Mesothelial cell of epicardium (in vitro differentiated cells): ENCODE results near the gene MAPKBP1. TPM values are rescaled to one million over a fixed set of nuclear protein-coding genes. Genes with fewer than 3 reads are reported as not detected.

Experiments used
- DNase-seq, 2 experiments: peaks; one replicate each; pipeline ENCODE4 v3.0.0; 2021; ENCODE audit warnings: low spot score in 2 of 2; ENCODE audit not compliant: unreplicated experiment in 2 of 2
- H3K27ac Mint-ChIP-seq: 2 replicates; pipeline ENCODE4 v1.8.0; 2021; ENCODE audit warnings: mixed read lengths
- H3K27me3 Mint-ChIP-seq: 2 replicates; pipeline ENCODE4 v1.8.0; 2021; ENCODE audit warnings: low read depth, mixed read lengths
- H3K36me3 Mint-ChIP-seq: 2 replicates; pipeline ENCODE4 v1.8.0; 2021; ENCODE audit warnings: mixed read lengths
- H3K4me1 Mint-ChIP-seq: 2 replicates; pipeline ENCODE4 v1.8.0; 2021; ENCODE audit warnings: mixed read lengths
- H3K4me3 Mint-ChIP-seq: 2 replicates; pipeline ENCODE4 v1.8.0; 2021; ENCODE audit warnings: mild to moderate bottlenecking, moderate library complexity, mixed read lengths
- H3K9me3 Mint-ChIP-seq: 2 replicates; pipeline ENCODE4 v1.8.0; 2021; ENCODE audit warnings: mixed read lengths
- CTCF ChIP-seq: fragments of 200-600 bp; sonication (generic); IDR thresholded peaks from one replicate; pipeline ENCODE4 v1.5.0; 2021; ENCODE audit warnings: antibody characterized with exemption; ENCODE audit not compliant: unreplicated experiment
- total RNA-seq: library from RNA; stranded (reverse); gene quantifications from 3 replicates; pipeline ENCODE4 v1.2.1, GENCODE V29; 2021

The MAPKBP1 gene
- total RNA-seq, 1 donor from 2014 or later: 40.8 TPM

GRCh38 chr15:41811432-41812195, 37.3 kb downstream of the MAPKBP1 start:
- DNase-seq: peak; percentile 78 to 87
- Mint-ChIP-seq H3K27ac (no peak overlapping the region), H3K4me3 (no peak overlapping the region), H3K27me3 (no peaks in the 10 kb centered on the region), H3K9me3 (no peaks in the 10 kb centered on the region), H3K4me1 (peaks cover 5% of the 10 kb centered on the region), H3K36me3 (peaks cover 6% of the 10 kb centered on the region)
- TF ChIP-seq CTCF: peak; percentile 75

- no peaks in the 10 kb centered on the region for H3K9me3 Mint-ChIP-seq
- H3K4me1 Mint-ChIP-seq: no peaks in the 10 kb centered on the region
- peaks cover 12% of the 10 kb centered on the region for H3K36me3 Mint-ChIP-seq
- no peak for TF ChIP-seq CTCF
- no peak overlapping the region for H3K4me3 Mint-ChIP-seq
- DNase-seq: no peak
- H3K27me3 Mint-ChIP-seq: no peaks in the 10 kb centered on the region
- no peak overlapping the region for H3K27ac Mint-ChIP-seq
Observed at GRCh38 chr15:41812820-41813375, 38.6 kb downstream of the MAPKBP1 start.

- Mint-ChIP-seq H3K36me3 (peaks cover 16% of the 10 kb centered on the region), H3K9me3 (no peaks in the 10 kb centered on the region), H3K4me1 (no peaks in the 10 kb centered on the region), H3K4me3 (no peak overlapping the region), H3K27me3 (no peaks in the 10 kb centered on the region), H3K27ac (no peak overlapping the region)
- DNase-seq: no peak
- no peak for TF ChIP-seq CTCF
Observed at GRCh38 chr15:41813426-41813825, 39.1 kb downstream of the MAPKBP1 start.

GRCh38 chr15:41814534-41814933, 40.2 kb downstream of the MAPKBP1 start:
- H3K4me1 Mint-ChIP-seq: no peaks in the 10 kb centered on the region
- TF ChIP-seq CTCF: no peak
- H3K9me3 Mint-ChIP-seq: no peaks in the 10 kb centered on the region
- H3K4me3 Mint-ChIP-seq: no peak overlapping the region
- no peaks in the 10 kb centered on the region for H3K27me3 Mint-ChIP-seq
- no peak overlapping the region for H3K27ac Mint-ChIP-seq
- no peak for DNase-seq
- peaks cover 20% of the 10 kb centered on the region for H3K36me3 Mint-ChIP-seq

- no peak overlapping the region for H3K27ac Mint-ChIP-seq
Observed at GRCh38 chr15:41816788-41817187, 42.5 kb downstream of the MAPKBP1 start.

More at GRCh38 chr15:41816788-41817187, 42.5 kb downstream of the MAPKBP1 start:
- no peak for TF ChIP-seq CTCF
- DNase-seq: no peak
- Mint-ChIP-seq H3K27me3 (no peaks in the 10 kb centered on the region), H3K9me3 (no peaks in the 10 kb centered on the region), H3K36me3 (peaks cover 28% of the 10 kb centered on the region), H3K4me1 (no peaks in the 10 kb centered on the region), H3K4me3 (no peak overlapping the region)
